K562 (cell line): Measurements from ENCODE around the gene FASTK. TPM values are rescaled to one million over a fixed set of nuclear protein-coding genes. Genes with fewer than 3 reads are reported as not detected.

Experiments
- ASH1L ChIP-seq: fragments of 450-650 bp; IDR thresholded peaks from 2 replicates; pipeline ENCODE4 v1.6.1; 2018; ENCODE audit warnings: borderline replicate concordance, mild to moderate bottlenecking, low read depth; ENCODE audit not compliant: partially characterized antibody
- CAMTA2 ChIP-seq: fragments of 250-450 bp; sonication (Bioruptor Pico); conservative IDR thresholded peaks from 2 replicates; pipeline ENCODE4 v1.5.1; 2022
- CHCHD3 ChIP-seq: fragments of 250-450 bp; sonication (Bioruptor Pico); IDR thresholded peaks from 2 replicates; pipeline ENCODE4 v2.1.2; 2022; ENCODE audit warnings: mild to moderate bottlenecking
- CREM ChIP-seq: IDR thresholded peaks from 2 replicates; pipeline ENCODE4 v1.6.1; 2014; ENCODE audit warnings: antibody characterized with exemption, low read depth
- FOXJ2 ChIP-seq: fragments of 200-800 bp; sonication (Bioruptor generic); IDR thresholded peaks from 2 replicates; pipeline ENCODE4 v1.6.1; 2016; ENCODE audit warnings: missing genetic modification characterization, missing compliant biosample characterization
- LARP7 ChIP-seq: fragments of 450-650 bp; IDR thresholded peaks from 2 replicates; pipeline ENCODE4 v1.6.1; 2016
- MCM3 ChIP-seq: fragments of 450-650 bp; IDR thresholded peaks from 2 replicates; pipeline ENCODE4 v1.6.1; 2016
- NFIX ChIP-seq: fragments of 250-450 bp; sonication (Bioruptor Pico); IDR thresholded peaks from 2 replicates; pipeline ENCODE4 v1.4.0; 2020; ENCODE audit warnings: low read depth, mild to moderate bottlenecking, moderate library complexity
- POLR2A ChIP-seq: fragments of 450-650 bp; conservative IDR thresholded peaks from 2 replicates; pipeline ENCODE4 v1.6.1; 2016
- SIN3B ChIP-seq: fragments of 450-650 bp; IDR thresholded peaks from 2 replicates; pipeline ENCODE4 v1.6.1; 2017; ENCODE audit warnings: low read depth, mild to moderate bottlenecking, moderate library complexity
- SMAD1 ChIP-seq: fragments of 150-350 bp; IDR thresholded peaks from 2 replicates; pipeline ENCODE4 v1.6.1; 2014; ENCODE audit warnings: low read length, low read depth; ENCODE audit not compliant: partially characterized antibody
- ZBTB8A ChIP-seq: fragments of 450-650 bp; IDR thresholded peaks from 2 replicates; pipeline ENCODE4 v1.6.1; 2018; ENCODE audit warnings: mild to moderate bottlenecking, moderate library complexity; ENCODE audit not compliant: partially characterized antibody
- polyA plus RNA-seq, 8 experiments: library from polyadenylated mRNA; depleted of rRNA in 4 of 8; stranded (reverse) in 5 of 8; unstranded in 3 of 8; fragments of >200 nt; fragmentation: Nextera tagmentation in 2 of 8; fragmentation: Illumina TruSeq in 1 of 8; extraction: Ambion mirVana in 2 of 8; extraction: Trizol in 1 of 8; gene quantifications; 2 replicates each; pipeline versions ENCODE4 v1.2.1 to v1.2.3, GENCODE V29; 2011 to 2014; ENCODE audit warnings: inconsistent platforms in 1 of 8, missing spikeins in 1 of 8
- total RNA-seq, 7 experiments: library from RNA; depleted of rRNA in 6 of 7; stranded (reverse); fragments of >200 nt in 6 of 7; fragmentation: Illumina TruSeq in 2 of 7; extraction: Trizol in 2 of 7; gene quantifications; 2 replicates each; pipeline versions ENCODE4 v1.2.1 to v1.2.3, GENCODE V29; 2011 to 2021; ENCODE audit warnings: low replicate concordance in 1 of 7
- TF ChIP-seq, protein P1 (sequence below), 2 experiments: fragments of 450-650 bp in 1 of 2; IDR thresholded peaks; 2 replicates each; pipeline ENCODE4 v1.6.1; 2011 to 2017; ENCODE audit warnings: low read depth in 2 of 2, antibody characterized with exemption in 1 of 2, borderline replicate concordance in 1 of 2, low read length in 1 of 2, mild to moderate bottlenecking in 1 of 2, mixed read lengths in 1 of 2; ENCODE audit not compliant: control insufficient read depth in 1 of 2
- TF ChIP-seq, protein P2 (sequence below): fragments of 200-600 bp; sonication (generic); IDR thresholded peaks from one replicate; pipeline ENCODE4 v1.6.1; 2012; ENCODE audit warnings: mild to moderate bottlenecking, low read depth, low read length, inconsistent platforms

Gene FASTK
- total and polyA plus RNA-seq, 9 of the 15 experiments (the other 6 are each of a cell fraction or from before 2014, with no cell fraction given): 0.51 to 150 (median 48.2) TPM

DNA sequence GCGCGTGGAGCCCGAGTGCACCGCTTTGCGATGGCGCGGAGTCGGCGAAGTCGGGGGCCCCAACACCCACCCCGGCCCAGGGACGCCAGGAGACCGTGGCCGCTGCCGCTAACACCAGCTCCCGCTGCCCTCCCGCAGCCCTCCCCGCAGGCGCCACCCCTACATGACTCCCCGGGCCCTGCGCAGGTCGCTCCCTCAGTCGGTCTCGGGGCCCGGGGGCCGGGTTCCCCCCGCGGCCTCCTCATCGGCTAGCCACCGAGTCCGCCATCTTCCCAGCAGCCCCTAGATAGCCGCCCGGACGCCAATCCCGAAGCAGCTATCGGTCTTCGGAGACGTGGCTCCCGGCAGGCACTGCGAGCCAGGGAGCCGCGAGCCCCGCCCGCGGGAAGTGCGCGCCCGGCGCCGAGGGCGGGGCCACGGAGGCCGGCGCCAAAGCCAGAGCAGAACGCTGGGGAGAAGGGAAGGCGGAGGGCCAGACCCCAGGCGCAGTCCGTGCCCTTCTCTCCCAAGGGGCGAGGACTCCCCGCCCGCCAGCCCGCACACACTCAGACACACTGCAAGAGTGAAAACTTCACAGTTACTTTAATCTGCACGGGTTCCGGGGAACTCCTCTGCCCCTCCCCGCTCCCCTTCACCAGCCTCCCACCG is at the start of gene FASTK (continued):
- TF ChIP-seq SMAD1: peak; percentile 59
- no peak for TF ChIP-seq LARP7
- peak; percentile 15; the same call in 1 of the 2 replicates for TF ChIP-seq FOXJ2
- no peak for TF ChIP-seq NFIX (CRISPR knock-in tag)
- TF ChIP-seq, protein P1, sequence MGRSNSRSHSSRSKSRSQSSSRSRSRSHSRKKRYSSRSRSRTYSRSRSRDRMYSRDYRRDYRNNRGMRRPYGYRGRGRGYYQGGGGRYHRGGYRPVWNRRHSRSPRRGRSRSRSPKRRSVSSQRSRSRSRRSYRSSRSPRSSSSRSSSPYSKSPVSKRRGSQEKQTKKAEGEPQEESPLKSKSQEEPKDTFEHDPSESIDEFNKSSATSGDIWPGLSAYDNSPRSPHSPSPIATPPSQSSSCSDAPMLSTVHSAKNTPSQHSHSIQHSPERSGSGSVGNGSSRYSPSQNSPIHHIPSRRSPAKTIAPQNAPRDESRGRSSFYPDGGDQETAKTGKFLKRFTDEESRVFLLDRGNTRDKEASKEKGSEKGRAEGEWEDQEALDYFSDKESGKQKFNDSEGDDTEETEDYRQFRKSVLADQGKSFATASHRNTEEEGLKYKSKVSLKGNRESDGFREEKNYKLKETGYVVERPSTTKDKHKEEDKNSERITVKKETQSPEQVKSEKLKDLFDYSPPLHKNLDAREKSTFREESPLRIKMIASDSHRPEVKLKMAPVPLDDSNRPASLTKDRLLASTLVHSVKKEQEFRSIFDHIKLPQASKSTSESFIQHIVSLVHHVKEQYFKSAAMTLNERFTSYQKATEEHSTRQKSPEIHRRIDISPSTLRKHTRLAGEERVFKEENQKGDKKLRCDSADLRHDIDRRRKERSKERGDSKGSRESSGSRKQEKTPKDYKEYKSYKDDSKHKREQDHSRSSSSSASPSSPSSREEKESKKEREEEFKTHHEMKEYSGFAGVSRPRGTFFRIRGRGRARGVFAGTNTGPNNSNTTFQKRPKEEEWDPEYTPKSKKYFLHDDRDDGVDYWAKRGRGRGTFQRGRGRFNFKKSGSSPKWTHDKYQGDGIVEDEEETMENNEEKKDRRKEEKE (IDR thresholded peaks at IDR 0.05; ENCODE audit: borderline replicate concordance in 1 of 2, control insufficient read depth in 1 of 2, low read depth in 2 of 2, low read length in 1 of 2): 0 out of 4 replicates have a peak, but pooled peaks of 1 of the 2 experiments have one; percentile 39
- peak; percentile 95 for TF ChIP-seq POLR2A
- 0 out of 2 replicates have a peak, but pooled peaks have one; percentile 25 for TF ChIP-seq CHCHD3
- TF ChIP-seq SIN3B: no peak
- TF ChIP-seq CREM: peak; percentile 82
- TF ChIP-seq, protein P2, sequence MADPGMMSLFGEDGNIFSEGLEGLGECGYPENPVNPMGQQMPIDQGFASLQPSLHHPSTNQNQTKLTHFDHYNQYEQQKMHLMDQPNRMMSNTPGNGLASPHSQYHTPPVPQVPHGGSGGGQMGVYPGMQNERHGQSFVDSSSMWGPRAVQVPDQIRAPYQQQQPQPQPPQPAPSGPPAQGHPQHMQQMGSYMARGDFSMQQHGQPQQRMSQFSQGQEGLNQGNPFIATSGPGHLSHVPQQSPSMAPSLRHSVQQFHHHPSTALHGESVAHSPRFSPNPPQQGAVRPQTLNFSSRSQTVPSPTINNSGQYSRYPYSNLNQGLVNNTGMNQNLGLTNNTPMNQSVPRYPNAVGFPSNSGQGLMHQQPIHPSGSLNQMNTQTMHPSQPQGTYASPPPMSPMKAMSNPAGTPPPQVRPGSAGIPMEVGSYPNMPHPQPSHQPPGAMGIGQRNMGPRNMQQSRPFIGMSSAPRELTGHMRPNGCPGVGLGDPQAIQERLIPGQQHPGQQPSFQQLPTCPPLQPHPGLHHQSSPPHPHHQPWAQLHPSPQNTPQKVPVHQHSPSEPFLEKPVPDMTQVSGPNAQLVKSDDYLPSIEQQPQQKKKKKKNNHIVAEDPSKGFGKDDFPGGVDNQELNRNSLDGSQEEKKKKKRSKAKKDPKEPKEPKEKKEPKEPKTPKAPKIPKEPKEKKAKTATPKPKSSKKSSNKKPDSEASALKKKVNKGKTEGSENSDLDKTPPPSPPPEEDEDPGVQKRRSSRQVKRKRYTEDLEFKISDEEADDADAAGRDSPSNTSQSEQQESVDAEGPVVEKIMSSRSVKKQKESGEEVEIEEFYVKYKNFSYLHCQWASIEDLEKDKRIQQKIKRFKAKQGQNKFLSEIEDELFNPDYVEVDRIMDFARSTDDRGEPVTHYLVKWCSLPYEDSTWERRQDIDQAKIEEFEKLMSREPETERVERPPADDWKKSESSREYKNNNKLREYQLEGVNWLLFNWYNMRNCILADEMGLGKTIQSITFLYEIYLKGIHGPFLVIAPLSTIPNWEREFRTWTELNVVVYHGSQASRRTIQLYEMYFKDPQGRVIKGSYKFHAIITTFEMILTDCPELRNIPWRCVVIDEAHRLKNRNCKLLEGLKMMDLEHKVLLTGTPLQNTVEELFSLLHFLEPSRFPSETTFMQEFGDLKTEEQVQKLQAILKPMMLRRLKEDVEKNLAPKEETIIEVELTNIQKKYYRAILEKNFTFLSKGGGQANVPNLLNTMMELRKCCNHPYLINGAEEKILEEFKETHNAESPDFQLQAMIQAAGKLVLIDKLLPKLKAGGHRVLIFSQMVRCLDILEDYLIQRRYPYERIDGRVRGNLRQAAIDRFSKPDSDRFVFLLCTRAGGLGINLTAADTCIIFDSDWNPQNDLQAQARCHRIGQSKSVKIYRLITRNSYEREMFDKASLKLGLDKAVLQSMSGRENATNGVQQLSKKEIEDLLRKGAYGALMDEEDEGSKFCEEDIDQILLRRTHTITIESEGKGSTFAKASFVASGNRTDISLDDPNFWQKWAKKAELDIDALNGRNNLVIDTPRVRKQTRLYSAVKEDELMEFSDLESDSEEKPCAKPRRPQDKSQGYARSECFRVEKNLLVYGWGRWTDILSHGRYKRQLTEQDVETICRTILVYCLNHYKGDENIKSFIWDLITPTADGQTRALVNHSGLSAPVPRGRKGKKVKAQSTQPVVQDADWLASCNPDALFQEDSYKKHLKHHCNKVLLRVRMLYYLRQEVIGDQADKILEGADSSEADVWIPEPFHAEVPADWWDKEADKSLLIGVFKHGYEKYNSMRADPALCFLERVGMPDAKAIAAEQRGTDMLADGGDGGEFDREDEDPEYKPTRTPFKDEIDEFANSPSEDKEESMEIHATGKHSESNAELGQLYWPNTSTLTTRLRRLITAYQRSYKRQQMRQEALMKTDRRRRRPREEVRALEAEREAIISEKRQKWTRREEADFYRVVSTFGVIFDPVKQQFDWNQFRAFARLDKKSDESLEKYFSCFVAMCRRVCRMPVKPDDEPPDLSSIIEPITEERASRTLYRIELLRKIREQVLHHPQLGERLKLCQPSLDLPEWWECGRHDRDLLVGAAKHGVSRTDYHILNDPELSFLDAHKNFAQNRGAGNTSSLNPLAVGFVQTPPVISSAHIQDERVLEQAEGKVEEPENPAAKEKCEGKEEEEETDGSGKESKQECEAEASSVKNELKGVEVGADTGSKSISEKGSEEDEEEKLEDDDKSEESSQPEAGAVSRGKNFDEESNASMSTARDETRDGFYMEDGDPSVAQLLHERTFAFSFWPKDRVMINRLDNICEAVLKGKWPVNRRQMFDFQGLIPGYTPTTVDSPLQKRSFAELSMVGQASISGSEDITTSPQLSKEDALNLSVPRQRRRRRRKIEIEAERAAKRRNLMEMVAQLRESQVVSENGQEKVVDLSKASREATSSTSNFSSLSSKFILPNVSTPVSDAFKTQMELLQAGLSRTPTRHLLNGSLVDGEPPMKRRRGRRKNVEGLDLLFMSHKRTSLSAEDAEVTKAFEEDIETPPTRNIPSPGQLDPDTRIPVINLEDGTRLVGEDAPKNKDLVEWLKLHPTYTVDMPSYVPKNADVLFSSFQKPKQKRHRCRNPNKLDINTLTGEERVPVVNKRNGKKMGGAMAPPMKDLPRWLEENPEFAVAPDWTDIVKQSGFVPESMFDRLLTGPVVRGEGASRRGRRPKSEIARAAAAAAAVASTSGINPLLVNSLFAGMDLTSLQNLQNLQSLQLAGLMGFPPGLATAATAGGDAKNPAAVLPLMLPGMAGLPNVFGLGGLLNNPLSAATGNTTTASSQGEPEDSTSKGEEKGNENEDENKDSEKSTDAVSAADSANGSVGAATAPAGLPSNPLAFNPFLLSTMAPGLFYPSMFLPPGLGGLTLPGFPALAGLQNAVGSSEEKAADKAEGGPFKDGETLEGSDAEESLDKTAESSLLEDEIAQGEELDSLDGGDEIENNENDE: no peak
- TF ChIP-seq CAMTA2: no peak; the same call in 1 of the 2 replicates
- no peak for TF ChIP-seq ZBTB8A
- TF ChIP-seq ASH1L: no peak
- no peak for TF ChIP-seq MCM3
